ENCODE data around the gene KCNH1.
"Not testable (repeated sequence)": the region's sequence is repeated elsewhere in the genome, so short reads cannot be mapped to it uniquely, and the experiment has no call there.

KCNH1 gene

GRCh38 chr1:211009944-211010343 lies 124.0 kb downstream of the KCNH1 start:
- DNase-seq (ENCODE audit: low read depth), result no peak

GRCh38 chr1:211007830-211008229 lies 126.1 kb downstream of the KCNH1 start:
- no peak for DNase-seq (ENCODE audit: low read depth)

- DNase-seq (ENCODE audit: low read depth), result not testable (repeated sequence)
Observed at GRCh38 chr1:210995931-210996330, 138.0 kb downstream of the KCNH1 start.

- no peak for DNase-seq (ENCODE audit: low read depth)
Observed at GRCh38 chr1:210992837-210993236, 141.1 kb downstream of the KCNH1 start.

- no peak for DNase-seq (ENCODE audit: low read depth)
Observed at GRCh38 chr1:210989905-210990304, 144.0 kb downstream of the KCNH1 start.

- no peak for DNase-seq (ENCODE audit: low read depth)
Observed at GRCh38 chr1:210981490-210981889, 152.5 kb downstream of the KCNH1 start.

GRCh38 chr1:210980082-210980481 lies 153.9 kb downstream of the KCNH1 start:
- DNase-seq (ENCODE audit: low read depth), result no peak

GRCh38 chr1:210978974-210979354 lies 155.0 kb downstream of the KCNH1 start:
- DNase-seq (ENCODE audit: low read depth), result no peak

- DNase-seq (ENCODE audit: low read depth), result no peak
Observed at GRCh38 chr1:210978316-210978973, 155.5 kb downstream of the KCNH1 start.

GRCh38 chr1:210951279-210951678 lies 182.7 kb downstream of the KCNH1 start:
- no peak for DNase-seq (ENCODE audit: low read depth)

- not testable (repeated sequence) for DNase-seq (ENCODE audit: low read depth)
Observed at GRCh38 chr1:210949940-210950546, 183.9 kb downstream of the KCNH1 start.

- no peak for DNase-seq (ENCODE audit: low read depth)
Observed at GRCh38 chr1:210949489-210949888, 184.5 kb downstream of the KCNH1 start.

GRCh38 chr1:210949039-210949438 lies 184.9 kb downstream of the KCNH1 start:
- no peak for DNase-seq (ENCODE audit: low read depth)

GRCh38 chr1:210944252-210944651 lies 189.7 kb downstream of the KCNH1 start:
- no peak for DNase-seq (ENCODE audit: low read depth)

GRCh38 chr1:210942513-210942912 lies 191.4 kb downstream of the KCNH1 start:
- DNase-seq (ENCODE audit: low read depth), result no peak

- no peak for DNase-seq (ENCODE audit: low read depth)
Observed at GRCh38 chr1:210940081-210940617, 193.8 kb downstream of the KCNH1 start.

- DNase-seq (ENCODE audit: low read depth), result no peak
Observed at GRCh38 chr1:210938416-210938925, 195.5 kb downstream of the KCNH1 start.

GRCh38 chr1:210937846-210938245 lies 196.1 kb downstream of the KCNH1 start:
- no peak for DNase-seq (ENCODE audit: low read depth)

- no peak for DNase-seq (ENCODE audit: low read depth)
Observed at GRCh38 chr1:210935905-210936304, 198.0 kb downstream of the KCNH1 start.

GRCh38 chr1:210932104-210932503 lies 201.8 kb downstream of the KCNH1 start:
- no peak for DNase-seq (ENCODE audit: low read depth)

GRCh38 chr1:210922666-210923065 lies 211.3 kb downstream of the KCNH1 start:
- DNase-seq (ENCODE audit: low read depth), result no peak

GRCh38 chr1:210920716-210921694 lies 212.9 kb downstream of the KCNH1 start:
- no peak for DNase-seq (ENCODE audit: low read depth)

Measured in T-helper 22 cell (primary cell).